HPDE6-E6E7 (cell line): ENCODE measurements around the gene TTI1.

Experiments
- DNase-seq: peaks from one replicate; pipeline ENCODE4 v3.0.0; 2011; ENCODE audit warnings: missing footprints; ENCODE audit errors: extremely low spot score

Gene TTI1

GRCh38 chr20:37937686-37938085 lies 95.6 kb downstream of the TTI1 start:
- DNase-seq, result no peak

- no peak for DNase-seq
Observed at GRCh38 chr20:37936451-37936850, 96.8 kb downstream of the TTI1 start.

DNA sequence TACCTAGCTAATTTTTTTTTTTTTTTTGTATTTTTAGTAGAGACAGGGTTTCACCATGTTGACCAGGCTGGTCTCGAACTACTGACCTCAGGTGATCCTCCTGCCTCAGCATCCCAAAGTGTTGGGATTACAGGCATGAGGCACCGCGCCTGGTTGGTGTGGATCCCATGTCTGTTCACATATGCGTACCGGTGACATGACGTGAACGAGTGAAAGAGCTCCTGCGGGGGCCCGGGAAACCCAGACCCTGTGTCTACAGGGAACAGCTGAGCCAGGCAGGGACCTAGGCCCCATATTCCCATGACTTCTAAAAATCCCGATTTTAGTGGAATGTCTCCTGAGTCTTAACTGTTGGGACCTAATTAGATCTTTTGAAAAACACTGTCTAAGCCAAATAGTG lies 97.2 kb downstream of the TTI1 start:
- DNase-seq, result no peak

DNA sequence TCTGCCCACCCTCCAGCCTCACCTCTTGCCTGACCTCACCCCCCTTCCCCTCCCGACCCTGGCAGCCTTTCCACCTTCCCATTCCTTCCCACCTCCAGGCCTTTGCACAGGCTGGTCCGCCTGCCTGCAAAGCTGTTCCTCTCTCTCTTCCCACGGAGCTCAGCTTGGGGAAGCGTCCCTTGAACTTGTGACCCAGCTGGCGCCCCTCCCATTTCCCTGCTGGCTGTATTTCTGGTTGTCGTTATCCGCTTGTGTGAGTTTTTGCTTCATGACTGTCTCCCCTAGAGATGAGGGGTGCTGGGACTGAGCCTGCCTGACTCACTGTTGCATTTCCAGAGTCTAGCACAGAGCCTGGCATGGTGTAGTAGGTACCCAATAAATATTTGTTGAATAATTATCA lies 97.8 kb downstream of the TTI1 start:
- DNase-seq, result no peak

- DNase-seq, result no peak
Observed at GRCh38 chr20:37934634-37935375, 98.5 kb downstream of the TTI1 start.

DNA sequence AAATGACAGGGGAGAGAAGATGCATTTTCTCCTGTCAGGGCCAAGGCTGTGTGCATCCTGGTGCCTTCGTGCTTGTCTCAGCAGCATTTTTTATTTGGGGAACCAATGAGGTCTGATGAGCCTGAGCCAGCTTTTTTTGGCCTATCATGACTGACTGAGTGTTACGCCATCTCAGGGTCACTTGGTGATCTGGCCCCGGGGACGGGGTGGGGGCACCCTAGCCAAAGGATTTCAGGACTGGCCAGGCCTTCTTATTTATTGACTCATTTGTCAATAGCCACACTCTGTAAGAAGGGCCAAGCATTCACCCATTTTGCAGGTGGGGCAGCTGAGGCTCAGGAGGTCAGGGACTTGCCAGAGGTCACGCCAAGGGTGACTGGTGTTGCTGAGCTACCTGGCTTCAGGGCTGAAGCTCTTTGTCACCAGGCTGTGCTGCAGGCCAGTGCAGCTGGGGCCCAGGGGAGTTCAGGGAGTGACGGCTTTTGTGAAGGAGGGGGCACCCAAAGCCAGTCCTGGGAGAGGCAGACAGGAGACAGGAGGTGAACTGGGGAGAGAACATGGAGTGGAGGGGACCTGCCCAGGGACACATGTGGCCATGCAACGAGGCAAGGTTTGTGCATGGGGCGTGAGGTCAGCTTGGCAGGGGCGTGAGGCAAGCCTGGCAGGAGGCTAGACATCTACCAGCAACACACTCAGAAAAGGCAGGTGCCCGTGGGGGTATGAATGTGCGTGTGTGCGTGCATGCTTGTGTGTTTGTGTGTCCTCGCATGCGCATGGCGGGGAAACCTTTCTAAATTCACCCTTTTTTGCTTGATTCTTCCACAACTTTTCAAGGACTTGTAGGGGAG lies 99.2 kb downstream of the TTI1 start:
- no peak for DNase-seq
